Measurements from ENCODE around the gene RHBDF1.
"Not testable (repeated sequence)": the region's sequence is repeated elsewhere in the genome, so short reads cannot be mapped to it uniquely, and the experiment has no call there.

RHBDF1 gene

DNA sequence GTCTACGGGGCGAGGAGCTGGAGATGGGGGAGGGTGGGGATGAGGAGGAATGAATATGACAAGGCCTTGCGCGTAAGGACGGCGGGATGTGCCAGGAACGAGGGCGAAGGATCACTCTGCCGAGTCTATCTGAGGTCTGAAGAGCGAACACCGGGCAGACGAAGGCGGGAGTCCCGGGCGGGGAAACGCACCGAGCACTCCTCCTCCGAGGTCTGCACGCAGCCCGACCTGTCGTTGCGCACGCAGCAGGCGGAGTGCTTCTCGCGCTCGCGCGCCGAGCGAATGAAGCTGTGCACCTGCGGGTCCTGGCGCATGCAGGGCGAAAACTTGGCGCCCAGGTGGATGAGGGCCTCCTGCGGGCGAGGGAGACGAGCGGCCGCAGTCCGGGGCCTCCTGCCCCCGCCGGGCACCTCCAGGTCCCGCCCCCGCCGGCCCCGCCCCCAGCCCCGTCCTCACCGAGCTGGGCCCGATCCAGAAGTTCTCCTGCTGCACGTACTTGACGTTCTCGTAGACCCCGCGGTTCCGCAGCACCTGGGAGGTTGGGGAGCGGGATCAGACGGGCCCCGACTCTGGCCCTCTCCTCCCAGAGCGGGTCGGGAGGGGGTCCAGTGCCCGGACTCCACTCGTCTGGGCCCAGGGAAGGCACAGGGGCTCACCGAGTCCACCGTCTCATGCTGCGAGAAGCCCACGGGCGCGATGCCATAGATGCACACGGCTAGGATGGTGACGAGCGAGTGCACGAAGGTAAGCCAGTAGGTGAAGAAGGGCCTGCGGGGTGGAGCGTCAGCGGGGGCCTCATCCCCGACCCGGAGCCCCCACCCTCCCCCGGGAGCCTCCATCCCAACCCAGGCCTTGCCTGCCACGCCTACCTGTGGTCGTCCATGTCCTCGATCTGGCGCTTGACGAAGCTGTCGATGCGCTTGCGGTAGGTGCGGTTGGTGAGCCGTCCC is 11.2 kb downstream of the RHBDF1 start:
- DNase-seq (ENCODE audit: low read depth in 3 of 3, low spot score in 1 of 3), result no peak

DNA sequence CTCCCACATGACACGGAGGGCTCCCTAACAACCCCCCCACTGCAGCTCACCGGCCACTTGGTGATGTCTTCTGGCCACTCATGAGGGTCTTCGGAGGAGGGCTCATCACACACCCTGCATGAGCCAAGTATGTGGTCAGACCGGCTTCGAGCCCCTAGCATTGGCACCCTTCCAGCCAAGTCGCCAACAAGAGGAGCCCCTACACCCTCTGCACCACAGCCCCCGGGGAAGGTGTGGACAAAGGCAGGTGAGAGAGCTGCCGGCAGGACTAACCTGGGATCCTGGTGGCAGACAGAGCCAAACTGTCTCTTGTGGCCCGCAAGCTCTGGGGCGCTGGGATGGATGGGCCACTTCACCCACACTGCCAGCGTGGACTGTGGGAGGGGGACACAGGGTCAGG is 12.3 kb downstream of the RHBDF1 start:
- DNase-seq (ENCODE audit: low read depth in 3 of 3, low spot score in 1 of 3), result no peak

DNA sequence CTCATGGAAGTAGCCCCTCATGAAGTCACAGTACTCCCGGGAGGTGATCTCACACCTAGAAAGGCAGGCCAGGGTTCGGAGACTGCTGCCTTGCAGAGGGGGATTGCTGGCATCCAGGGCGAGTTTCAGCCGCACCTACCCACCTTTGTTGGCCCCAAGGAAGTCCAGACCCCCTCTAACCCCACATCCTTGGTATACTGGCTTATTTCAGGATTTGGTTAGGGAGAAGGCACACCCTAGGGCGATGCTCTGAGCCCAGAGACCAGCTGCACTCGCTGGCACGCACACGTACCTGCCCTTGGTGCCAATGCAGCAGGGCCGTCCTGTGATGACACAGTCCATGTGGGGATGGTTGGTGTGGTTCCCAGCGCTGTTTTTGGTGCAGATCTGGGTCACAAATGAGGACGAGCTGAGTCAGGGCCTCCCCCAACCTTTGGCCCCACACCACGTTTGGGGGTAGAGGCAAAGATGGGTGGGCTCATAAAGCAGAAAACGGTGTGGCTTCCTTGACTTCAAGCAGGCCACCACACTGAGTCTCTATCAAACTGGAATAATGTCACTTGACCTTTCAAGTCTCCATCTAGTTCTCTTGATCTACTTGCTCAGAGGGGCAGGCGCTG is 12.9 kb downstream of the RHBDF1 start:
- DNase-seq (ENCODE audit: low read depth in 3 of 3, low spot score in 1 of 3), result no peak

DNA sequence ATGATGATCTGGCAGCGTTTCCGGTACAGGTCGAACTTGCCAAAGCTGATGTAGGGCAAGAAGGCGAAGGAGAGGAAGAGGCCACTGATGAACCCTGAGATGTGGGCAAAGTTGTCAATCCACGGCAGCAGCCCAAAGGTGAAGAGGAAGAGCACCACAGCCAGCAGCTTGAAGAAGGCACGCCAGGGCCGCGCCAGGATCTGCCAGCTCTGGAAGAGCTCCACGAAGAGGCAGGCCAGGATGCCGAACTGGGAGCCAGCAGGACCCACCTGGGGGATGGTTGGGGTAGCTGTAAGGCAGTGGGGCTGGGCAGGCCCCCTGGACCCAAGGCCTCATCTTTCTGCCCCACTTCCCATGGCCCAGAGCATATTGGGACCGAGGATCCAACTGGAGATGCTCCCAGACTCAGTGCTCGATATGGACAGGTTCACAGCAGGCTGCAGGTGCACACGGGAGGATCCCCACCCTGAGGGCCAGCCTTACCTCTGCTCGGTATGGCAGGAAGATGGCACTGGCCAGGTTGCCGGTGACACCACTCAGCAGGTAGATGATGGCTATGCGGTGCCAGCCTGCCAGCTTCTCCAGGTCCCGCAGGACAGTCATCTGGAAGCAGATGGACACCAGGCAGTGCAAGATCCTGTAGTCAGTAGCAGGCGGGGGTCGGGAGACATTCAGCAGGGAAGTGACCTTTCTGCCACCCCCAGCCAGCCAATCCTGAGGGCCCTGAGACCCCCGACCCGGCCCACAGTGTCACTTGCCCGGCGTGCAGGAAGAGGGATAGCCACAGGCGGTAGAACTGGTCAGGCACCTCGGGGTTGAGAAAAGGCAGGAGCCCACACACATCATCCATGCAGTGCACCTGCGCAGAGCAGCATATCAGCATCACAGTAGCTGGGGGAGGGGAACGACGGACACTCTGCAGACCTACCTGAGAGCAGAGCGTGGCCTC is 13.7 kb downstream of the RHBDF1 start:
- no peak for DNase-seq (ENCODE audit: low read depth in 3 of 3, low spot score in 1 of 3)

DNA sequence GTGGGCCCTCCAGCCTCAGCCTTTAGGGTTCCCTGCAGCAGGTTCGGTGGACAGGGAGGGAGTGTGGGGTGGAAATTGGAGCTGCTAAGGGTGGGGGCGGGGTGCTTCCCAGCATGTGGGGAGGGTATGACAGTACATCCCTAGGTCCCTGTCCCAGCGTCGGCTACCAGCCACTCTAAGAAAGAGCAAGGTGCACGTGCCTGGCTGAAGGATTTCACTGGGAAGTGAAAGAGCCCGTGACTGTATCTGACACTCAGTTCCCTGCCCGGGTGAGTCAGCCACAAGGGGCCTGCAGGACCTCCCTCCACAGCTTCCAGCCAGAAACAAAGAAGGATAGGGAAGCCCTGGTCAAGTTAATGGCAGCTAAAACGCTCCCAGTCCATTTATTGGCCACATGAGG is 14.7 kb downstream of the RHBDF1 start:
- DNase-seq (ENCODE audit: low read depth in 3 of 3, low spot score in 1 of 3), result no peak

DNA sequence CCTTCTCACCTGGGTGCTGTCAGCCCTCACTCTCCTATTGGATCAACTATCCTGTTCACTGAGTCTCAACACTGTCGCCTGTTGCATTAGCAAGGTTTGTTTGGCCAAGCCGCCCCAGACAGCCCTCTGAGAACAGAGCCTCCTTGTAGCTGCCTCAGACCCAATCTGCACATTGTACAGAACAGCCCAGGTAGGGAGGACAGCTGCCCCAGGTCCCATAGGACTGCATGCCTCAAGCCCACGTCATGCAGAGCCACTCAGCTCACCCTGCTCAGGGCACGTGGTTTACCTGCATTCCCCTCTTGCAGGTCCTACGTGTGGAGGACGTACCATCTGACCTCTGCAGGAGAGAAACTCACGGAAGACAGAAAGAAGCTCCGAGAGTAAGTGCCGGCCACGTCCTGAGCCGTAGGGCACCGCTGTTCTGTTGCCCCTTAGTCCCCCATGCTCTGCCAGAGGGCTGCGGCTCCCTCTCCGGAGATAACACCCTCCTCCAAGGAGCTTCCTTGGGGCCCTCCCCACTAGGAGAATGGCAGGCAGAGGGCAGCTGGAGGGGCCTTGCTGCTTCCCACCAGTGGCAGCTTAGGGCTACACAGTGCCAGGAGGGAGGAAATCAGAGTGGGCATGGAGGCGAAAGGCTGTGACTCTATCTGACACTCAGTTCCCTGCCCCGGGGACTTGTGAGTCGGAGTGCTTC is 16.1 kb downstream of the RHBDF1 start:
- DNase-seq (ENCODE audit: low read depth in 3 of 3, low spot score in 1 of 3), result no peak

DNA sequence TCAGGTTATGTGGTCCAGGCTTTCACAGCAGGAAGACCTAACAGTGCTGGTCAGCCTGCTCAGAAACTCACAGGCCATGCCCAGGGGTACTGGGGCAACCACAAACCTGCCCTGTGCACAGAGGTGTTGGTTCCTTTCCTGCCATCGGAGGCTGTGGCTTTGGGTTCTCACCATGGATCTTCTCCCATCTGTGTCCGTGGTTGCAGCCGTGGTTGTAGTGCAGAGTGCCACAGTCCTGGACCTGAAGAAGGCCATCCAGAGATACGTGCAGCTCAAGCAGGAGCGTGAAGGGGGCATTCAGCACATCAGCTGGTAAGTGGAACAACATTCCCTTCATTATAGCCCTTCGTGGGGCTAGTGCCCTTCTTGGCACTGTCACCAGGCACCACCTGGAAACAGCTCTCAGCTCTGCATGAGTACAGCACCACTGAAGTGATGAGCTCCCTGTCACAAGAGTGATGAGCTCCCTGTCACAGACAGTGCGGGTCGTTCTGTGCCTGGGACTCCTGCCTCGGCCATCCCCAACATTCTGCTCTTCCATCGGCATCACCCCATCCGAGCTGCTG is 16.8 kb downstream of the RHBDF1 start:
- no peak for DNase-seq (ENCODE audit: low read depth in 3 of 3, low spot score in 1 of 3)

DNA sequence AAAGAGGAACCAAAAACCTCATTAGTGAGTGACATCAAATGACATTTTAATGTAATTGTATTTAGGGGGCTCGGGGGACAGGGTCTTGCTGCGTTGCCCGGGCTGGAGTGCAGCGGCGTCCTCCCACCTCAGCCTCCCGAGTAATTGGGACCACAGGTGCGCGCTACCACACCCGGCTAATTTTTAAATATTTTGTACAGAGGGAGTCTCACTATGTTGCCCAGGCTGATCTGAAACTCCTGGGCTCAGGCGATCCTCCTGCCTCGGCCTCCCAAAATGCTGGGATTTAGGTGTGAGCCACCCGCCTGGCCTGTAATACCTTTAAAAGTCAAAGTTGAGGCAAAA is 18.2 kb downstream of the RHBDF1 start:
- DNase-seq (ENCODE audit: low read depth in 3 of 3, low spot score in 1 of 3), result no peak

DNA sequence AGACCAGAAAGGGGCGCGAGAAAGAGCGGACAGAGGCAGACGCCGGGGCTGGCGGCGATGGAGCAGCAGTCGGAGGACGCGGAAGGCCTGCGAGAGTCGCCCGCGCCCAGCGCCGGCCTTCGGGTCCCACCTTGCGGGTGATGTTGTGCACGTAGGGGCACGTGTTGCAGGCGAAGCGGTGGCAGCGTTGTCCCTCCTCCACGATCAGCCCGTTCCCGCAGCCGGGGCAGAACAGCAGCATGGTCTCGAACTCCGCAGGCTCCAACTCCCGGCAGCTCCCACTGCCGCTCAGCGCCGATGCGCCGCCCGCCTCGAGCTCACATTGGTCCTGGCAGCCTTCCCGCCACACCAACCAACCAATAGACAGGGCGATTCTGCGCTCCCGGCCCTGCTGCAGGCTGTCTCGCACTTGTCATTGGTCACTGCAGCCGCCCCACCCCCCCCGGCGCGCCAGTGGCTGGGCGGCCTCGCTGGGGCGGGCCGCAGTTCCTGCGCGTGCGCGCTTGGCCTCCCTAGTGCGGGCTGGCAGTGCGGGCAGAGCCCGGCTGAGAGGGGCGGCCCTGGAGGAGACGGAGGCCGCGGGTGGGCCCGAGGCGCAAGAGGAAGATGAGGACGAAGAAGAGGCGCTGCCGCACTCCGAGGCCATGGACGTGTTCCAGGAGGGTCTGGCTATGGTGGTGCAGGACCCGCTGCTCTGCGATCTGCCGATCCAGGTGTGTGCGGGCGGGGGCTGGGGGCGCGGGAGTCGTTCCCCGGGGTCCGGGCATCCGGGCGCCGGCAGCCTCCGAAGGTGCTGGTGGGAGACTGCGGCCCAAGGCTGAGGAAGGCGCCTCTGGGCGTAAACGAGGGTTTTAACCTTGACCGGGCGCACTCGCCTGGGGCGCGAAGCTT is 18.8 kb downstream of the RHBDF1 start, which contains the start of the genes POLR3K and SNRNP25:
Gene POLR3K, minus strand, starts transcription at position 263 of the 891 bp plus-strand sequence. Its CDS starts 22 bp downstream, at position 241.
Gene SNRNP25, plus strand, starts transcription at position 483 of the 891 bp plus-strand sequence. Its CDS starts 189 bp downstream, at position 672.
- DNase-seq (ENCODE audit: low read depth in 3 of 3, low spot score in 1 of 3), result peak; percentile 94 to 97 (median 95)

DNA sequence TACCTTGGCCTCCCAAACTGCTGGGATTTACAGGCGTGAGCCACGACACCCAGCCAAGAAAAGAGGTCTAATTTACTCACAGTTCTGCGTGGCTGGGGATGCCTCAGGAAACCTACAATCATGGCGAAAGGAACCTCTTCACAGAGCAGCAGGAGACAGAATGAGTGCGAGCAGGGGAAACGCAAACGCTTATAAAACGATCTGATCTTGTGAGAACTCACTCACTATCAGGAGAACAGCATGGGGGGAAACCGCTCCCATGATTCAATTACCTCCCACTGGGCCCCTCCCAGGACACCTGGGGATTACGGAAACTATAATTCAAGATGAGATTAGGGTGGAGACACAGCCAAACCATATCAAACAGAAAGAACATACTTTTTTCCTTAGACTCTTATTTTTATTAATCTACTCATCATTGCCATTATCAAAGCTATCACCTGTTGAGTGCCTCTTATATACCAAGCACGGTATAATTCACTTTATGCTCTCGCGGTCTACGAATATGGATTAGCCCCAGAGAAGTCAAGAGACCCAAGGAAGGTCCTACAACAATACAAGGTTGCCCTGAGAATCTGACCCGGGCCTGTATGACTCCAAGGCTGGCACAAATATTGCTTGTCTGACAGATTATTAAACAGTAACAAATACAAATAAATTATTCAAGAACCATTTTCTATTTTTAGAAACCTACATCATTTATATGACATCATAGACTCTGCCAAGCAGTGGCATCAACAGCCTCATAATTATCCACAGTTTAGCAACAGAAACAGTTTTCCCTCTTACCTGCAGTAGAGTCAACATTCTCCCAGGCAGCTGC is 21.5 kb downstream of the RHBDF1 start:
- no peak for DNase-seq (ENCODE audit: low read depth in 3 of 3, low spot score in 1 of 3)

DNA sequence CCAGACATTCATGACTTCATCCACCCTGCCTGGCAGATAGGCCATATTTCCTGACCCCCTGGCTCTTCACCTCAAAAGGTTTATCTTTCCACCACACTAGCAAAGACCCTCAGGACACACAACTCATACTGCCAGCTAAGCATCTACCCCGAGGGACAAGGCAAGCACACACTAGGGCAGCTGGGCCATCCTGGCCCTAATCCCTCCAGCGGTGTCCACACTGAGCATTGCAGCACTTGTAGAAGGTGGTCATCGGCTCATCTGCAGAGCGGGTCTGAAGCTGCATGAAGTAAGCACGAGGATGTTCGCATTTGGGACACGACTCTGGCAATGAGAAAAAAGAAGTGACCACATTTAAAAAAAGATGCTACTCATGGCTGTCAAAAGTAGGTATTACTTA is 25.2 kb downstream of the RHBDF1 start:
- DNase-seq (ENCODE audit: low read depth in 3 of 3, low spot score in 1 of 3), result no peak

DNA sequence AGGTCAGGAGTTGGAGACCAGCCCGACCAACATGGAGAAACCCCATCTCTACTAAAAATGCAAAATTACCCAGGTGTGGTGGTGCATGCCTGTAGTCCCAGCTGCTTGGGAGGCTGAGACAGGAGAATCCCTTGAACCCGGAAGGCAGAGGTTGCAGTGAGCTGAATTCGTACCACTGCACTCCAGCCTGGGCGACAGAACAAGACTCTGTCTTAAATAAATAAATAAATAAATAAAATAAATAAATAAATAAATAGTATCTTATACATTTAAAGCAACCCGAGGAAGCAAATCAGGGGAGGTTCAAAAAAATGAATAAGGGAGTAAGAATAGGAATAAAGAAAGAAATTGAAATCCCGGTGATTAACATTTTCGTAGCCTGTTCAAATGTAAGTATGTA is 25.9 kb downstream of the RHBDF1 start:
- DNase-seq (ENCODE audit: low read depth in 3 of 3, low spot score in 1 of 3), result not testable (repeated sequence)

DNA sequence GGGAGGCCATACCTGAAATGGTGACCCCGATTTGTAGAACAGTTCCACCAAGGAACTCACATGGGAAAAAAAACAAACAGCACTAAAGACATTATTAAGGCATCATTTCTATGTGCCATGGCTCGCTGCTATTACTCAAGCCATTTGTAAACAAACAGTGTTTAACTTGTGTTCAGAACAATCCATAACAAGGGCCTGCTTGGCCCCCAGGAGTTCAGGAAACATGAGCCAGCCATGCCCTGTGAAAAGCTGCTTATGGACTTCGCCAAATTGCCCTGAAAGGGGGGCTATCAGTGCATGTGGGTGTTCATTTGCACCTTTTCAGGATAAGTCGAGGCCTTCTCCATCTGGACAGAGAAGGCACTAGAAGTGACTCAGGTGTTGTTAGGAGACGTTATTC is 27.0 kb downstream of the RHBDF1 start:
- no peak for DNase-seq (ENCODE audit: low read depth in 3 of 3, low spot score in 1 of 3)

DNA sequence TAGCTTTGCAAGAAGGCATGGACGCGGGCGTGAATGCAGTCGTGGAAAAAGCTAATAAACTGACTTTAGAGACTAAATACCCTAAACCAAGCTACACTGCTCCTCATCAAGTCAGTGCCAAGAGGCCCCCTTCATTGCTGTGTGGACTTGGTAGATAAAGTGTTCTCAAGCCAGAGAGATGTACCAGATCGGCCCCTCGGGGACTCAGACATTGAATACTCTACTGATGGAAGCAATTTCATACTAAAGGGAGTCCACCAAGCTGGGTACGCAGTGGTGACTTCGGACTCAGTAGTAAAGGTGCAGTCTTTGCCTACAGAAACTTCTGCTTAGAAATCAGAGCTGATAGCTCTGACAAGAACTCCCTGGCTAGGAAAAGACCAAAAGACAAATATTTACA is 27.8 kb downstream of the RHBDF1 start:
- DNase-seq (ENCODE audit: low read depth in 3 of 3, low spot score in 1 of 3), result no peak

DNA sequence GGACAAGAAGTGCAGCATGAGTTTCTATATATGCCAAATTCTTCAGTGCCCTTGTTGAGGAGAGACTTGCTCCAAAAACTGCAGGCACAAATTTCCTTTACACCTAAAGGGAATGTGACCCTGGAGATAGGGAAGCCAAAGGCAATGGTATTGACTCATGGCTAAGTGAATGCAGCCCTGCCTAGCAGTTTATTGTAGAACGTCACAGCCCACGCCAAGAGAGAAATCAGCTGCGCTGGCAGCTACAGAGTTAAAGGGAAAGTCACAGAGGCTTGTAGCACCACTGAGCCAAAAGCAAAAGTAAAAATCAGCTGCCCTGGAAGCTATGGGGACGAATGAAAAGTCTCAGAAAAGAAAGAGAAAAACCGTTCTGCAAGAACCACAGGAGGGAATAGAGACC is 29.1 kb downstream of the RHBDF1 start:
- DNase-seq (ENCODE audit: low read depth in 3 of 3, low spot score in 1 of 3), result no peak

DNA sequence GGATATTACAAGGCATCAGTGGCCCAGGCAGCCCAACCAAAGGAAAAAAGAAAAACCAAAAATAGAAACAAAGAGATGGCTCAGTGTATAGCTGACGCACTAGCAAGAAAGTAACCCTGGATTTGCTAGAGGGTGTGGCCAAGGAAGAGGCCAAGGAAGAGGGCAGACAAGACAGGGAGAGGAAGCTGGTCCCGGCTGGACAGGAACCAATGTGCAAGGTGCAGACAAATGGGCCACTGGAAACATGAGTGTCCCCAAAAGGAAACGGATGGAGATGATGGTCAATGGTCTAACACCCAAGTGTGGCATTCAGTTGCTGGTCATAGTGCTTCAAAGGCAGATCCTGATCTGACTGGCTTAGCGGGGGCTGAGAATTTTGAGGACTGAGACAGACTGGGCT is 29.7 kb downstream of the RHBDF1 start:
- DNase-seq (ENCODE audit: low read depth in 3 of 3, low spot score in 1 of 3), result no peak

DNA sequence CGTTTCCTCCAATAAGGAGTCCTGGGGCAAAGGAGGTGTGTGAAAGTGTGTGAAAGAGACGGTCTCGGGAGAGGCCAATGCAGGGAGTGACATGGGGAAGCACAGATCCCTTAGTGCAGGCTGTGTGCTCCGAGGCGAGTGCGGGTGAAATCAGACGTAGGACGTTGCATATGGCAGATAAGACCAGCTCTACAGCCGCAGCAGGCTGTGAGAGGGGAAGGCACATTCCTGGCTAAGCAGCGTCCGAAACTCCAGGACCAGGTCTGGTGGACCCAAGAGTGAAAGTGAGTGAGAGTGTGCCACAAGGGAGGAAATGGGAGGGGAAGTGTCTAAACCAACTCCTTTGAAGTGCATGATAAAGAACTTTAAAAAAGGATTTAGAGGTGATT is 30.4 kb downstream of the RHBDF1 start:
- DNase-seq (ENCODE audit: low read depth in 3 of 3, low spot score in 1 of 3), result no peak

DNA sequence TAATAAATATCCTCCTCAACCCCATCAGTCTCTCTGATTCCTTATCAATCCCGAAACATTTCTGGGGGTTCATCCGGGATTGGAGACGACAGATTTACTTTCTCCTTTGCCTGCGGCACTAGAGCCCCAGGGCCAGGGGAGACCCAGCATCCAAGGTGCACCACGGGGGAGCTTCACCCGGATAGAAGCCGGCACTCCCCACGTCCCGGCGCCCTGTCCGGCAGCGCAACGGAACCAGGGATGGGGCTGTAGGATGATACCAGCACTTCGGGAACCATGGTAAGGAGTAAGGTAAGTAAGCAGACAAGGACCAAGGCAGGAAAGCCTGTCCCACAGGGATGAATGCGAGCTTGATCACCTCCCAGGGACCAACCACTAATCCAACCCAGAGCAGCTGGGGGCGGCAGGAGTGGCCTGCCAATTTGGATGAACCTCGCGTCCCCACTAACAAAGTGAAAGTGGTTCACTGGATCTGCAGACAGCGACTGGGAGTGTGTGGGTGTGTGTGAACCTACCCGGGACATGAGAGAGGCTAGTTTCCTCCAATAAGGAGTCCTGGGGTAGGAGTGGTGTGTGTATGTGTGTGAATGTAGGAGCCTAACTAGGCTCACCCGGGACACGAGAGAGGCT is 30.9 kb downstream of the RHBDF1 start:
- no peak for DNase-seq (ENCODE audit: low read depth in 3 of 3, low spot score in 1 of 3)

Measured in stimulated activated CD4-positive, alpha-beta T cell treated with anti-CD3 and anti-CD28 coated beads, TNF-alpha, amount 100 ng/mL, for 1 hour (primary cell).